Breast epithelium (tissue), 4 donors: Measurements from ENCODE around the gene SDS. TPM values are rescaled to one million over a fixed set of nuclear protein-coding genes. Genes with fewer than 3 reads are reported as not detected.

Experiments
- DNase-seq, 2 donors: peaks; one replicate each; pipeline ENCODE4 v3.0.0-alpha.2; 2019; ENCODE audit warnings: low spot score in 2 of 2
- H3K27ac ChIP-seq, 2 donors: fragments of 200-600 bp; sonication (generic) in 1 of 2; one replicate each; pipeline ENCODE4 v1.5.1; 2016 to 2019; ENCODE audit warnings: mild to moderate bottlenecking in 1 of 2
- H3K27me3 ChIP-seq, 2 donors: fragments of 200-600 bp; sonication (generic) in 1 of 2; one replicate each; pipeline versions ENCODE4 v1.5.1 to v1.6.0; 2017 to 2019; ENCODE audit warnings: control low read depth in 1 of 2, mild to moderate bottlenecking in 1 of 2
- H3K36me3 ChIP-seq: fragments of 200-600 bp; one replicate; pipeline ENCODE4 v1.5.1; 2019
- H3K4me1 ChIP-seq, 2 donors: fragments of 200-600 bp; sonication (generic); one replicate each; pipeline ENCODE4 v1.5.1; 2016 to 2019; ENCODE audit warnings: control low read depth in 1 of 2
- H3K4me3 ChIP-seq, 3 donors: fragments of 200-600 bp; sonication (generic); 1 replicate in 2 of 3; 2 replicates in 1 of 3; pipeline ENCODE4 v1.5.1; 2016 to 2019; ENCODE audit warnings: mild to moderate bottlenecking in 3 of 3, moderate library complexity in 2 of 3
- H3K9me3 ChIP-seq, 2 donors: fragments of 200-600 bp; sonication (generic) in 1 of 2; one replicate each; pipeline ENCODE4 v1.5.1; 2016 to 2019; ENCODE audit warnings: control low read depth in 1 of 2
- POLR2A ChIP-seq: fragments of 450-650 bp; IDR thresholded peaks from one replicate; pipeline ENCODE4 v1.6.1; 2016; ENCODE audit warnings: antibody characterized with exemption, mild to moderate bottlenecking, moderate library complexity
- POLR2AphosphoS5 ChIP-seq, 3 donors: sonication (generic); formaldehyde crosslinking; IDR thresholded peaks; one replicate each; pipeline ENCODE4 v1.6.1; 2017; ENCODE audit warnings: antibody characterized with exemption in 3 of 3
- intact Hi-C: fragments of 100-400 bp; cut with DNase I; formaldehyde crosslinking; loops from one replicate; pipeline ENCODE4 v1.15.1; 2023; ENCODE audit warnings: low total_unique reads
- total RNA-seq, 3 donors: library from RNA; depleted of rRNA; stranded (reverse); fragments of >200 nt; gene quantifications; one replicate each; pipeline ENCODE4 v1.1.0, GENCODE V29; 2016
- TF ChIP-seq, protein P1 (sequence below), 3 donors: fragments of 450-650 bp; IDR thresholded peaks; one replicate each; pipeline ENCODE4 v1.5.1; 2016 to 2017; ENCODE audit warnings: antibody characterized with exemption in 3 of 3, mild to moderate bottlenecking in 3 of 3, moderate library complexity in 3 of 3

Gene SDS
- total RNA-seq, 3 donors from 2014 or later: 0.66 to 12.0 (median 0.80) TPM

DNA sequence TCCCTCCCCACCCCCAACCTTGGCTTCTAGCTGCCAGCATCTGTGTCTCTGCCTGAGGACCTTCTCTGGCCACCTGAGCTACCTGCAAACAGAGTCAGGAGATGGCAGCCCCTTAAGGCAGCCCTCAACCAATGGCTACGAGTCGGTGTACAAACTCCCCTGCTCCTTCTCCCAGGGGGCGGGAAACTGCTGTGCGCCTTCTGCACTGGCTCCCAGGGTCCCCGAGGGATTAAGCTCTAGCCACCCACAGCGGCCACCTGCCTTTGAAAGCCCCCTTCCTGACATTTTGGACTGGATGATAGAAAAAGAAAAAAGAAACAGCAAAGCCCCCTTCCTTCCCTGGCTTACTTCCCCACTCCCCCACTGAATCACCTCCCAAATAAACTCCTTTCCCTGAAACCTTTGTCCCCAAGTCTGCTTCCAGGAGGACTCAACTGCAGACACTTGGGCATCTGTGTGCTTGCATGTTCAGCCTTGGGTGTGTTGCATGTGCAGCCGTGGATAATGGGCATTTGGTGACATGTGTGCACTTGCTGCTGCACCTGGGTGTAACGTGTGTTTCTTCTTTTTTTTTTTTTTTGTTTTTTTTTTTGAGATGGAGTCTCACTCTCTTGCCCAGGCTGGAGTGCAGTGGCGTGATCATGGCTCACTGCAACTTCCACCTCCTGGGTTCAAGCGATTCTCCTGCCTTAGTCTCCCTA lies 6.0 kb downstream of the SDS start:
- Histone ChIP-seq H3K36me3 (no peaks in the 10 kb centered on the region), H3K4me3 (no peak overlapping the region), H3K27ac (no peak overlapping the region), H3K4me1 (no peaks in the 10 kb centered on the region), H3K27me3 (peaks cover 0 to 16% of the 10 kb centered on the region in 2 donors), H3K9me3 (no peaks in the 10 kb centered on the region)
- DNase-seq: no peak
- intact Hi-C loops: no loop called here
- TF ChIP-seq, protein P1, sequence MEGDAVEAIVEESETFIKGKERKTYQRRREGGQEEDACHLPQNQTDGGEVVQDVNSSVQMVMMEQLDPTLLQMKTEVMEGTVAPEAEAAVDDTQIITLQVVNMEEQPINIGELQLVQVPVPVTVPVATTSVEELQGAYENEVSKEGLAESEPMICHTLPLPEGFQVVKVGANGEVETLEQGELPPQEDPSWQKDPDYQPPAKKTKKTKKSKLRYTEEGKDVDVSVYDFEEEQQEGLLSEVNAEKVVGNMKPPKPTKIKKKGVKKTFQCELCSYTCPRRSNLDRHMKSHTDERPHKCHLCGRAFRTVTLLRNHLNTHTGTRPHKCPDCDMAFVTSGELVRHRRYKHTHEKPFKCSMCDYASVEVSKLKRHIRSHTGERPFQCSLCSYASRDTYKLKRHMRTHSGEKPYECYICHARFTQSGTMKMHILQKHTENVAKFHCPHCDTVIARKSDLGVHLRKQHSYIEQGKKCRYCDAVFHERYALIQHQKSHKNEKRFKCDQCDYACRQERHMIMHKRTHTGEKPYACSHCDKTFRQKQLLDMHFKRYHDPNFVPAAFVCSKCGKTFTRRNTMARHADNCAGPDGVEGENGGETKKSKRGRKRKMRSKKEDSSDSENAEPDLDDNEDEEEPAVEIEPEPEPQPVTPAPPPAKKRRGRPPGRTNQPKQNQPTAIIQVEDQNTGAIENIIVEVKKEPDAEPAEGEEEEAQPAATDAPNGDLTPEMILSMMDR (IDR thresholded peaks at IDR 0.05): no peak
- no peak for TF ChIP-seq POLR2A

DNA sequence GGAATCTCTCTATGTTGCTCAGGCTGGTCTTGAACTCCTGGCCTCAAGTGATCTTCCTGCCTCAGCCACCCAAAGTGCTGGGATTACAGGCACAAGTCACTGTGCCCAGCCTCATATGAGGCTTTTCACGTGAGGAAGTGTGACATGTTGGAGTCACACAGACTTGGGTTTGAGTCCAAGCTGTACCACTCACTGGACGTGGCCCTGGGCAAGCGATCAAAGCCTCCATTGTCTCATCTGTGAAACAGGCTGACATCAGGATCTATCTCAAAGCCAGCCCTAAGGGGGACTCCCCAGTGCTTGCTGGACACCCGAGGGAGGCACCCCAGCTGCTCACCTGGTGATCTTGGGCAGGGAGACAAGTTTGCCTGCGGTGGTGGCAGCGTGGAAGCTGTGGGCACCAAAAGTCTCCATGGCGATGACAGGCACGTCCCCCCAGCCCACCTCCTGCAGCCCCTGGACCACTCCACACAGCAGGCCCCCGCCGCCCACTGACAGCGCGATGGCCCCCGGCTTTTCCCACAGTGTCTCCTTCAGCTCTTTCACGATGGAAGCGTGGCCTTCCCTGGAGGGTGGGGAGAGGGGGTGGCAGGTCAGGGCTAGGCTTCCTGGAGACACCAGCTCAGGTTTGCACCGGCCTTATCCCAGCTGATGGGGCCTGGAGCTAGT lies 6.7 kb downstream of the SDS start:
- H3K36me3 ChIP-seq: no peaks in the 10 kb centered on the region
- no peak overlapping the region for H3K27ac ChIP-seq
- no peak for DNase-seq
- peaks cover 0 to 16% of the 10 kb centered on the region in 2 donors for H3K27me3 ChIP-seq
- H3K9me3 ChIP-seq: no peaks in the 10 kb centered on the region
- no peak for TF ChIP-seq POLR2AphosphoS5 (IDR thresholded peaks at IDR 0.05)
- no peak for TF ChIP-seq POLR2A
- TF ChIP-seq, protein P1 (IDR thresholded peaks at IDR 0.05): no peak
- H3K4me1 ChIP-seq: no peaks in the 10 kb centered on the region
- intact Hi-C loops: no loop called here
- H3K4me3 ChIP-seq: no peak overlapping the region

DNA sequence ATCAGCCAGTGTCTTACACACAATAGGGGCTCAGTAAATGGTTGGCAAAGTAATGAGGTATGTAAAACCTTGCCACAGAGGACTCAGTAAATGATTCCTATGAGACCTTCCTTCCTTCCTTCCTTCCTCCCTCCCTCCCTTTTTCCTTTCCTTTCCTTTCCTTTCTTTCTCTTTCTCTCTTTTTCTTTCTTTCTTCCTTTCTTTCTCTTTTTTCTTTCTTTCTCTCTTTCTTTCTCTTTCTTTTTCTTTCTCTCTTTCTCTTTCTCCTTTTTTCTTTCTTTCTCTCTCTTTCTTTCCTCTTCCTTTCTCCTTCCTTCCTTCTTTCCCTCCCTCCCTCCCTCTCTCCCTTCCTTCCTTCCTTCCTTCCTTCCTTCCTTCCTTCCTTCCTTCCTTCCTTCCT lies 7.5 kb downstream of the SDS start:
- Histone ChIP-seq H3K4me3 (no peak overlapping the region), H3K27ac (no peak overlapping the region), H3K27me3 (peaks cover 0 to 16% of the 10 kb centered on the region in 2 donors), H3K36me3 (no peaks in the 10 kb centered on the region), H3K9me3 (no peaks in the 10 kb centered on the region), H3K4me1 (no peaks in the 10 kb centered on the region)
- intact Hi-C loops: no loop called here
- TF ChIP-seq, protein P1 (IDR thresholded peaks at IDR 0.05): no peak
- no peak for TF ChIP-seq POLR2AphosphoS5 (IDR thresholded peaks at IDR 0.05)
- no peak for TF ChIP-seq POLR2A
- DNase-seq: no peak

DNA sequence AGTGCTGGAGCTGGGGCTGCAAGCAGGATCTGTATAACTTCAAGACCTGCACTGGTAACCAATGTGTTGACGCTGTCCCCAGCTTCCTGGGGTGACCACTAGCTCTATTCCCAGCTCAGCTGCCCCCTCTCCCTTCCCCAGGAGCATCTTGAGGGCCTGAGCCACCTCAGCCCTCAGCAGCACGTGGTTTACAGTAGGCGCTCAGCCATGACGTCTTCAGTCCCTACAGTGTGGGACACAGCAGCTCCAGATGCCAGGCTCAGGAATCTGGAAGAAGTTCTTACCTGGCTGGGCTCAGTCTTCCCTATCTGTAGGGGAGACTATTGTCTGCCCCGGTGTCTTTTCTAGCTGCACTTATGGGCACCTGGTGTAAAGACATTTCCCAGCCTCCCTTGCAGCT lies 8.6 kb downstream of the SDS start:
- no peaks in the 10 kb centered on the region for H3K9me3 ChIP-seq
- intact Hi-C loops: no loop called here
- H3K27me3 ChIP-seq: peaks cover 0 to 16% of the 10 kb centered on the region in 2 donors
- TF ChIP-seq POLR2AphosphoS5 (IDR thresholded peaks at IDR 0.05) (no peak), POLR2A (no peak)
- TF ChIP-seq, protein P1 (IDR thresholded peaks at IDR 0.05): no peak
- H3K27ac ChIP-seq: no peak overlapping the region
- no peaks in the 10 kb centered on the region for H3K4me1 ChIP-seq
- no peak overlapping the region for H3K4me3 ChIP-seq
- H3K36me3 ChIP-seq: no peaks in the 10 kb centered on the region
- DNase-seq: no peak

DNA sequence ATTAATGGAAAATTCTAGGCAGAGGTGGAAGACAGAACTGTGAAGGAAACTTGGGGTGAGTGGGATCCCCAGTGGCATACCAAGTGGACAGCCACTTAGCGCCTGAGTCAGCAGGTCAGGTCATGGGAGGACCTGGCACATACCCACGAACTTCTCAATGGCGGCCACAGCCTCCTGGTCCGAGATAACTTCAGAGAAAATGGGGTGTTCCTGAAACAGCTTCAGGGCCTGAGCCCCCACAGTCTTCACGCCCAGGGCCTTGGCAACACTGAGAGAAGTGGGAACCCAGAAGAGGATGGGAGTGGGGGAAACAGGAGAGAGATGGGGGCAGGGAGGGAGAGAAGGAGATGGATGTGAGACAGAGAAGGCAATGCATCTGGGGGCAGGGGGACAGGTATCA lies 9.9 kb downstream of the SDS start:
- intact Hi-C loops: no loop called here
- TF ChIP-seq POLR2A (no peak), POLR2AphosphoS5 (IDR thresholded peaks at IDR 0.05) (no peak)
- TF ChIP-seq, protein P1 (IDR thresholded peaks at IDR 0.05): no peak
- Histone ChIP-seq H3K27me3 (peaks cover 0 to 6% of the 10 kb centered on the region in 2 donors), H3K4me3 (no peak overlapping the region), H3K9me3 (no peaks in the 10 kb centered on the region), H3K27ac (no peak overlapping the region), H3K4me1 (no peaks in the 10 kb centered on the region), H3K36me3 (peaks cover under 1% of the 10 kb centered on the region)
- no peak for DNase-seq
